CD14-positive monocyte (primary cell): ENCODE results near the gene SIDT1. TPM values are rescaled to one million over a fixed set of nuclear protein-coding genes. Genes with fewer than 3 reads are reported as not detected.

Experiments
- DNase-seq, 3 donors: peaks; one replicate each; pipeline ENCODE4 v3.0.0-alpha.2; 2011 to 2022
- H2AFZ ChIP-seq: 2 replicates; pipeline ENCODE4 v1.6.0; 2012; ENCODE audit warnings: mild to moderate bottlenecking, low read depth, low read length, inconsistent platforms; ENCODE audit not compliant: insufficient read depth, poor library complexity, severe bottlenecking
- H3K27ac ChIP-seq, 2 donors: 1 replicate in 1 of 2; 2 replicates in 1 of 2; pipeline ENCODE4 v1.5.1; 2012 to 2013; ENCODE audit warnings: low read length in 2 of 2, control low read depth in 1 of 2, inconsistent platforms in 1 of 2, low read depth in 1 of 2, mild to moderate bottlenecking in 1 of 2
- H3K27me3 ChIP-seq, 2 donors: one replicate each; pipeline versions ENCODE4 v1.6.0 to v1.6.1; 2011 to 2013; ENCODE audit warnings: low read length in 2 of 2; ENCODE audit not compliant: control insufficient read depth in 2 of 2, insufficient read depth in 2 of 2
- H3K36me3 ChIP-seq, 2 donors: replicated peaks in 1 of 2; 1 replicate in 1 of 2; 2 replicates in 1 of 2; pipeline versions ENCODE4 v1.5.1 to v1.6.1; 2012 to 2013; ENCODE audit warnings: low read length in 2 of 2, control low read depth in 1 of 2, inconsistent platforms in 1 of 2, mild to moderate bottlenecking in 1 of 2; ENCODE audit not compliant: insufficient read depth in 2 of 2, control insufficient read depth in 1 of 2
- H3K4me1 ChIP-seq, 2 donors: 1 replicate in 1 of 2; 2 replicates in 1 of 2; pipeline versions ENCODE4 v1.5.1 to v1.6.1; 2012 to 2013; ENCODE audit warnings: low read length in 2 of 2, control low read depth in 1 of 2, inconsistent platforms in 1 of 2, mild to moderate bottlenecking in 1 of 2, moderate library complexity in 1 of 2; ENCODE audit not compliant: insufficient read depth in 2 of 2, control insufficient read depth in 1 of 2
- H3K4me2 ChIP-seq: replicated peaks from 2 replicates; pipeline ENCODE3; 2012; ENCODE audit warnings: low read length, moderate library complexity, mild to moderate bottlenecking; ENCODE audit not compliant: poor library complexity, severe bottlenecking; ENCODE audit errors: extremely low read depth
- H3K4me3 ChIP-seq, 3 experiments: fragments of 200-600 bp in 1 of 3; sonication (generic) in 1 of 3; replicated peaks in 1 of 3; 1 replicate in 2 of 3; 2 replicates in 1 of 3; pipeline ENCODE4 v1.5.1; 2011 to 2013; ENCODE audit warnings: low read length in 3 of 3, mild to moderate bottlenecking in 3 of 3, control low read depth in 2 of 3, low read depth in 2 of 3, inconsistent platforms in 1 of 3, moderate library complexity in 1 of 3
- H3K79me2 ChIP-seq: 2 replicates; pipeline ENCODE4 v1.6.0; 2012; ENCODE audit warnings: mild to moderate bottlenecking, control low read depth, inconsistent platforms, low read length, moderate library complexity; ENCODE audit not compliant: insufficient read depth
- H3K9ac ChIP-seq: 2 replicates; pipeline ENCODE4 v1.6.0; 2017; ENCODE audit warnings: low read length, mild to moderate bottlenecking; ENCODE audit not compliant: insufficient read depth, poor library complexity, severe bottlenecking
- H3K9me3 ChIP-seq, 2 donors: replicated peaks in 1 of 2; 1 replicate in 1 of 2; 2 replicates in 1 of 2; pipeline versions ENCODE4 v1.5.1 to v1.6.1; 2012 to 2013; ENCODE audit warnings: low read length in 2 of 2, control low read depth in 1 of 2; ENCODE audit not compliant: control insufficient read depth in 1 of 2, insufficient read depth in 1 of 2
- H4K20me1 ChIP-seq: 2 replicates; pipeline ENCODE4 v1.6.0; 2012; ENCODE audit warnings: mild to moderate bottlenecking, low read length, control low read depth, moderate library complexity; ENCODE audit not compliant: insufficient read depth
- H3K27ac Mint-ChIP-seq, 7 donors: one replicate each; pipeline ENCODE4 v1.8.0; 2020; ENCODE audit warnings: mild to moderate bottlenecking in 7 of 7, mixed read lengths in 7 of 7, moderate library complexity in 6 of 7, inconsistent platforms in 2 of 7
- H3K27me3 Mint-ChIP-seq, 3 donors: one replicate each; pipeline ENCODE4 v1.8.0; 2021 to 2022; ENCODE audit warnings: low read depth in 3 of 3, mild to moderate bottlenecking in 3 of 3, mixed read lengths in 3 of 3, moderate library complexity in 3 of 3, inconsistent platforms in 1 of 3
- H3K36me3 Mint-ChIP-seq, 2 donors: one replicate each; pipeline ENCODE4 v1.8.0; 2020; ENCODE audit warnings: mixed read lengths in 2 of 2, inconsistent platforms in 1 of 2, mild to moderate bottlenecking in 1 of 2
- H3K4me1 Mint-ChIP-seq: one replicate; pipeline ENCODE4 v1.8.0; 2020; ENCODE audit warnings: mild to moderate bottlenecking, mixed read lengths
- H3K4me3 Mint-ChIP-seq, 2 donors: one replicate each; pipeline ENCODE4 v1.8.0; 2020; ENCODE audit warnings: mild to moderate bottlenecking in 2 of 2, mixed read lengths in 2 of 2, moderate library complexity in 1 of 2
- H3K9me3 Mint-ChIP-seq, 7 donors: one replicate each; pipeline ENCODE4 v1.8.0; 2020 to 2022; ENCODE audit warnings: mixed read lengths in 7 of 7, mild to moderate bottlenecking in 6 of 7, moderate library complexity in 6 of 7, inconsistent platforms in 2 of 7
- CTCF ChIP-seq: fragments of 200-600 bp; IDR thresholded peaks from one replicate; pipeline ENCODE4 v1.8.0; 2022; ENCODE audit warnings: antibody characterized with exemption, mild to moderate bottlenecking
- WGBS: methylation state at CpG from one replicate; pipeline ENCODE4 v1.1.5; 2013; ENCODE audit warnings: missing lambda C conversion rate; ENCODE audit not compliant: insufficient coverage; 5-methylcytosine and 5-hydroxymethylcytosine counted together
- intact Hi-C, 2 donors: fragments of 100-400 bp; cut with micrococcal nuclease; formaldehyde crosslinking; loops; one replicate each; pipeline versions ENCODE4 v1.15.0 to v1.15.1; 2023
- polyA plus RNA-seq, 3 donors: library from polyadenylated mRNA; depleted of rRNA in 1 of 3; unstranded in 2 of 3; stranded (reverse) in 1 of 3; fragments of 300-500 nt in 2 of 3; fragments of >200 nt in 1 of 3; fragmentation: Illumina TruSeq in 2 of 3; gene quantifications; 1 replicate in 2 of 3; 2 replicates in 1 of 3; pipeline ENCODE4 v1.2.3, GENCODE V29; 2012 to 2021
- small RNA-seq: library from RNA; depleted of rRNA; stranded (forward); fragments of <200 nt; gene quantifications from one replicate; pipeline ENCODE3, GENCODE V24; 2012; ENCODE audit warnings: low read depth; ENCODE audit not compliant: insufficient read length

The SIDT1 gene
- polyA plus RNA-seq, 3 donors, result 3.2 to 7.1 (median 4.0) TPM

- Mint-ChIP-seq H3K9me3 (peaks cover 9 to 15% (median 11%) of the 10 kb centered on the region in 7 donors), H3K36me3 (peaks cover 28 to 32% of the 10 kb centered on the region in 2 donors), H3K4me1 (peaks cover 19% of the 10 kb centered on the region), H3K27me3 (no peaks in the 10 kb centered on the region), H3K27ac (peak overlapping the region in 1 of 7 donors; percentile 32), H3K4me3 (no peak overlapping the region)
- Histone ChIP-seq H3K9me3 (peaks cover 0 to 5% of the 10 kb centered on the region in 2 donors), H3K36me3 (peaks cover 14 to 37% of the 10 kb centered on the region in 2 donors), H3K79me2 (peaks cover 6% of the 10 kb centered on the region), H3K27ac (no peak overlapping the region), H4K20me1 (peaks cover 6% of the 10 kb centered on the region), H3K4me3 (no peak overlapping the region), H2AFZ (no peak overlapping the region), H3K4me2 (no peak overlapping the region), H3K4me1 (peaks cover 0 to 6% of the 10 kb centered on the region in 2 donors), H3K27me3 (no peaks in the 10 kb centered on the region), H3K9ac (no peak overlapping the region)
- DNase-seq, result no peak
- no CpG with 5 or more reads among the region's 4 CpGs for WGBS
- TF ChIP-seq CTCF, result no peak
- intact Hi-C loops, result no loop called here
Observed at GRCh38 chr3:113678773-113679172, 146.4 kb downstream of the SIDT1 start.

Small RNA genes lying within 50 kb of the gene (small RNA-seq; reads per million reads assigned to genes)
- not detected for gene MIR4446
- not detected for gene RN7SL767P

Other genes with a start within 250 kb of the SIDT1 start
- 1 to 10 TPM in 1 of 3 donors, under 1 TPM in 1, not detected in 1; 0.08 to 2.1 TPM for gene CFAP44, start 91.1 kb upstream of the SIDT1 start, polyA plus RNA-seq
- 1 to 10 TPM; 2.3 to 3.7 (median 3.1) TPM for gene SPICE1, start 17.4 kb upstream of the SIDT1 start, polyA plus RNA-seq
- gene USF3, start 164.1 kb downstream of the SIDT1 start, polyA plus RNA-seq, result 1 to 10 TPM; 1.6 to 4.5 (median 3.3) TPM
- 100 to 1,000 TPM in 1 of 3 donors, 10 to 100 TPM in 2; 32.2 to 105 (median 80.0) TPM for gene NAA50, start 213.7 kb downstream of the SIDT1 start, polyA plus RNA-seq
- gene ATP6V1A, start 214.5 kb downstream of the SIDT1 start, polyA plus RNA-seq, result 100 to 1,000 TPM in 2 of 3 donors, 10 to 100 TPM in 1; 35.1 to 295 (median 254) TPM